HG03159 (cell line): ENCODE data around the gene AEBP2.
A peak's percentile ranks its signal among the peaks of the same experiment; 100 is the strongest.
"Not testable (repeated sequence)": the region's sequence is repeated elsewhere in the genome, so short reads cannot be mapped to it uniquely, and the experiment has no call there.

Source experiments
- ATAC-seq: cut with Tn5 transposase; IDR thresholded peaks from one replicate; pipeline ENCODE4 v1.9.1; 2021; ENCODE audit warnings: mild to moderate bottlenecking, moderate library complexity; ENCODE audit not compliant: unreplicated experiment

The AEBP2 gene

DNA sequence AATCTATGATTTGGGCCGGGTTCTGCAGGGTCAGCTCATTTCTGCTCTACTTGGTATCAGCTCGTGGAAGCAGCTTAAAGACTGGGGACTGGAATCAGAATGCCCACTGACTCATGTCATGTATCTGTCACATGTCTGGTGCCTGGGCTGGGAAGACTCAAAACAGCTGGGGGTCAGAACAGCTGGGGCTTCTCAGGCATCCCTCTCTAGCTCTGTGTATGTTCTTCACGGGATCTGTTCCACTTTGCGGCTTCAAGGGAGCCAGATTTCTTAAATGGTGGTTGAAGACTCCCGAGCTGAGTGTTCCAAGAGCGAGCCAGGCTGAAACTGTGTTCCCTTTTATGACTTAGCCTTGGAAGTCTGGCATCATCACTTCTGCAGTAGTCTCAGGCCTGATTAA lies 11.9 kb downstream of the AEBP2 start:
- ATAC-seq, result no peak

DNA sequence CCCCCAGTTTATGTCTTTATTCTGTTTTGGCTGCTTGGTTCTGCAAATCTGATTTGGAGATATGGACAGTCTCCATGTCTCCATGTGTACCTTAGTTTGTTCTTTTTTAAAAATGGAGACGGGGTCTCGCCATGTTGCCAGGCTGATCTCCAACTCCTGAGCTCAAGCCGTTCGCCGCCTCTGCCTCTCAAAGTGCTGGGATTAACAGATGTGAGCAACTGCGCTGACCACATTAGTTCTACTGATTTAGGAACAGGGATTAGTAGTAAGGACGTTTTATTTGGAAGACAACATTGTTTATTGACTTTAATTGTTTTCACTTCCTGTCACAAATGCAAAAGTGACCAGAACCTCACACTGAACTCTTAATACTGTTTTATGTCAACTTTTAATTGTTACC lies 14.7 kb downstream of the AEBP2 start:
- no peak for ATAC-seq

DNA sequence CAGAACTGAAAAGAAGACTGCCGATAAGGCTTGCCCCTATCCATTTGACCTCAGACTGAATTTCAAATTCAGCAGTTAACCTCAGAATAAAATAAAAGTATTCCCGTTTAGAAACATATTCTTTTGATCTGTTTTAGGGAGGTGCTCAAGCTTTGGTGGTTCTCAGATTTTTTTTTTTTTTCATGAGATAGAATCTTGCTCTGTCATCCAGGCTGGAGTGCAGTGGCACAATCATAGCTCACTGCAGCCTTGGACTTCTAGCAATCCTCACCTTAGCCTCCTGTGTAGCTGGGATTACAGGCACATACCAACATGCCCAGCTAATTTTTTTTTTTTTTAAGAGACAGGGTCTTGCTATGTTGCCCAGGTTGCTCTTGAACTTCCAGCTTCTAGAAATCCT lies 15.5 kb downstream of the AEBP2 start:
- ATAC-seq, result no peak

DNA sequence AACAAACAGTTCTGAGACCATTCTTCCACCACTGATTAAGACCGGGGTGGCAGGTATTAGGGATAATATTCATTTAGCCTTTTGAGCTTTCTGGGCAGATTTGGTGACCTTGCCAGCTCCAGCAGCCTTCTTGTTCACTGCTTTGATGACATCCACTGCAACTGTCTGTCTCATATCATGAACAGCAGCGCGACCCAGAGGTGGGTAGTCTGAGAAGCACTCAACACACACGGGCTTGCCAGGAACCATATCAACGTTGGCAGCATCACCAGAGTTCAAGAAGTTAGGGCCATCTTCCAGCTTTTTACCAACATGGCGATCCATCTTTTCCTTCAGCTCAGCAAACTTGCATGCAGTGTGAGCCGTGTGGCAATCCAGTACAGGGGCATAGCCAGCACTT lies 16.9 kb downstream of the AEBP2 start:
- no peak for ATAC-seq

DNA sequence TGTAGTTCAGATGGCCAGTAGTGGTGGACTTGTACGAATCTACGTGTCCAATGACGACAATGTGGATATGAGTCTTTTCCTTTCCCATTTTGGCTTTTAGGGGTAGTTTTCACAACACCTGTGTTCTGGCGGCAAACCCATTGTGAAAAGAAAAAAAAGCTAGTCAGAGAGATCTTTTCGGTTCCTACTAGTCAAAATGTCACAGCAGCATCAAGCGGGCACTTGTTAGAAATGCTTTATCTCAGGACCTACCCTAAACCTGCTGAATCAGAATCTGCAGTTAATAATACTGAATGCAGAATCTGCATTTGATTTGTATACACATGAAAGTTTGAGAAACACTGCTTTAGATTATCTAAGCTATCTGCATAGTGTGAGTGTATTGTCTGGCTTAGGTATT lies 18.3 kb downstream of the AEBP2 start:
- ATAC-seq, result no peak

DNA sequence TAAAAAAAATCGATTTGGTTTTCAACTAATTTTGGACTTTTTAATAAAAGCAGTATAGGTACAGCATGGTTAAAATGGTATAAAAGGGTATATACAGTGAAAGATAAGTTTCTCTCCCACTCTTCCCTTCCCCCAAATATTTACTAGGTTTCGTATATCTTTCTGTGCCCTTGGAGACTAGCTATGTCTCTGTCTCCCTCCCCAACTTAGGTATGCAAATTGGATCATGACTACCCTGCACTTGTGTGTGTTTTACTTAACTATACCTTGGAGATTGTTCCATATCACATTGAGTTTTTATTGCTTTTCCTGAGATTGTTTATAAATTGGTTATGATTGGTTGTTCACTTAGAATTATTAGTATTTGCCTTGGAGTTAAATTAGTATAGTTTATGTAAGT lies 19.4 kb downstream of the AEBP2 start:
- peak; percentile 48 for ATAC-seq

DNA sequence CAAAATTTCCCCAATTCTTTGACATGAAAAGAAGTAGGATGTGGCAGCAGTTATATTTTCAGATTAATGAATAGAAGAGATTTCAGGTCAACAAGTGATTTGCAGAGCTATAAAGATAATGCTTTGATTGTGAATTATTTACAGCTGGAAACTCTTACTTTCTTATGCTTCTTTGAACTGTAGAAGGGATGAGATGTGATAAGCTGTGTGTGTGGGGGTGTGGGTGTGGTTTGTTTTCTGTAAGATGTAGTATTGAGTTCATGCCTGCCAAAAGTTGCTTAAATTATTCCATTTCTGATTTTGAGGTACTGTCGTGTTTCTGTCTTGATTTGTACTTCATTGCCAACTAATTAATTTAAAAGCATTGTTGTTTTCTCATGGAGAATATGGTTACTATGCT lies 22.7 kb downstream of the AEBP2 start:
- no peak for ATAC-seq

DNA sequence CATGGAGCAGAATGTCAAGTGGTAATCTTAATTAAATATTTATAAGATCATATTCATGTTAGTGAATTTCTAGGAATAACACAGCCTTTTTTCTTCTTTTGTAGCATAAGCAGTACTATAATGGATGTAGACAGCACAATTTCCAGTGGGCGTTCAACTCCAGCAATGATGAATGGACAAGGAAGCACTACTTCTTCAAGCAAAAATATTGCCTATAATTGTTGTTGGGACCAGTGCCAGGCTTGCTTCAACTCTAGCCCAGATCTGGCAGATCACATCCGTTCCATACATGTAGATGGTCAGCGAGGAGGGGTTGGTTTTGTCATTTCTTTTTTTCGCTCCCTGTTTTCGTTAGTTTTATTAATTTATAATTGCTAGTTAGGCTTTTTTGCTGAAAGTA lies 23.1 kb downstream of the AEBP2 start:
- no peak for ATAC-seq

DNA sequence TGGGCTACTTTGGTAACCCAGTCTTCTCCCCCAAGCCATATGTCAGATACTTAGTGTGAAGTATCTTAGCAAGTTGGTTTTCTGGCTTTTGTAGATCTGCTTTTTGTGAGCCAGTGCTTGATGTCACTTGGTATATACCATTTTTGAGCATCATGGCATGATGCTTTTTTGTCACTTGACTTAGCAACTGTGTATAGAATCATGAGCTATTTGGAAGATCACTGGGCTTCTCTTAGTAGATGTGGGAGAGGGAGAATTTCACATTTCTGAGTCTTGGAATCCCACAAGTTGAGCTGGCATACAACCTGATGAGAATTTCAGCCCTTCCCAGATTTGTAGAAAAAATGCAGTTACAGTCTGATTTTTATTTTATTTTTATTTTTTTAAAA lies 24.9 kb downstream of the AEBP2 start:
- no peak for ATAC-seq

DNA sequence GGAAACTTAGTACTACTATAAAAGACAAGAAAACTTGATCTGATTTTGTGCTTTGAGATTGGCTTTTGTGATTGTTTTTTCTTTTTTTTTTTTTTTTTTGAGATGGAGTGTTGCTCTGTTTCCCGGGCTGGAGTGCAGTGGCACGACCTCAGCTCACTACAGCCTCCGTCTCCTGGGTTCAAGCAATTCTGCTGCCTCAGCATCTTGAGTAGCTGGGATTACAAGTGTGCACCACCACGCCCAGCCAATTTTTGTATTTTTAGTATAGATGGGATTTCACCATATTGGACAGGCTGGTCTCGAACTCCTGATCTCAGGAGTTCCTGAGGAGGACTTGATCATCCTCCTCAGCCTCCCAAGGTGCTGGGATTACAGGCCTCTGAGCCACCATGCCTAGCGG lies 26.4 kb downstream of the AEBP2 start:
- ATAC-seq, result no peak

DNA sequence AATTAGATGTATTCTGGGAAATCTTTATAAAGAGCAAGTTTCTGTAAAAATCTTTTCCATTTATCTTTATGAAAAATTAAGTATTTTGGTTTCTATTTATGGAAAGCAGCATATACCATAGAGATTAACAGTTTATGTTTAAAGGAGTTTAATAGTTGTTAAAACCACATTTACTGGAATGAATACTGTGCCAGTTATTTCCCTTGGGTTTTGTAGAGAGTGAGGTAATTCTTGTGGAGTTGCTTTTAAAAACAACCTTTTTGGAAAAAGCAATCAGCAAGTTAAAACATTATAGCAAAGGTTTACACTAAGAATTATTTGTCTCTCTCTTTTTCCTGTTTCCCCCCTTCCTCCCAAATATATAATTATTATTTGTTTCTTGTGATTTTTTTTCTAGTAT lies 34.9 kb downstream of the AEBP2 start:
- no peak for ATAC-seq

DNA sequence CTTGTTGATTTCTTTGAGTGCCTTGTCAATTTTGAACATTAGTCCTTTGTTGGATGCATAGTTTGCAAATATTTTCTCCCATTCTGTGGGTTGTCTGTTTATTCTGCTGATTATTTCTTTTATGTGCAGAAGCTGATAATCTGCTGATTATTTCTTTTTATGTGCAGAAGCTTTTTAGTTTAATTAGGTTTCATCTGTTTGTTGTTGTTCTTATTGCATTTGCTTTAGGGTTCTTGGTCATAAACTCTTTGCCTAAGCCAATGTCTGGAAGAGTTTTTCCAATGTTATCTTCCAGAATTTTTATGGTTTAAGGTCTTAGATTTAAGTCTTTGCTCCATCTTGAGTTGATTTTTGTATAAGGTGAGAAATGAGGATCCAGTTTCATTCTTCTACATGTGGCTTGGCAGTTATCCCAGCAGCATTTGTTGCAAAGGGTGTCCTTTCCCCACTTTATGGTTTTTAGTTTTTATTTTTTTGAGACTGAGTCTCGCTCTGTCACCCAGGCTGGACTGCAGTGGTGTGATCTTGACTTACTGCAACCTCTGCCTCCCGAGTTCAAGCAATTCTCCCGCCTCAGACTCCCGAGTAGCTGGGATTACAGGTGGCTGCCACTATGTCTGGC lies 36.7 kb downstream of the AEBP2 start:
- ATAC-seq, result not testable (repeated sequence)

DNA sequence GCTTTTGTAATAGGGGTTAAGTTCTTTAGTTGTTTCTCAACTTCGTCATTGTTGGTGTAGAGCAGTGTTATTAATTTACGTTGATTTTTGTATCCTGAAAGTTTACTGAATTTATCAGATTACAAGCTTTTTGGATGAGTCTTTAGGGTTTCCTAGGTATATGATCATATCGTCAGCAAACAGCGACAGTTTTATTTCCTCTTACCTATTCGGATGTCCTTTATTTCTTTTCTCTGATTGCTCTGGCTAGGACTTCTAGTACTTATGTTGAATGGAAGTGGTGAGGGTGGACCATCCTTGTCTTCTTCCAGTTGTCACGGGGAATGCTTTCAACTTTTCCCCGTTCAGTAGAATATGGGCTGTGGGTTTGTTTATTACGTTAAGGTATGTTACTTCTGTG lies 37.8 kb downstream of the AEBP2 start:
- ATAC-seq, result no peak

DNA sequence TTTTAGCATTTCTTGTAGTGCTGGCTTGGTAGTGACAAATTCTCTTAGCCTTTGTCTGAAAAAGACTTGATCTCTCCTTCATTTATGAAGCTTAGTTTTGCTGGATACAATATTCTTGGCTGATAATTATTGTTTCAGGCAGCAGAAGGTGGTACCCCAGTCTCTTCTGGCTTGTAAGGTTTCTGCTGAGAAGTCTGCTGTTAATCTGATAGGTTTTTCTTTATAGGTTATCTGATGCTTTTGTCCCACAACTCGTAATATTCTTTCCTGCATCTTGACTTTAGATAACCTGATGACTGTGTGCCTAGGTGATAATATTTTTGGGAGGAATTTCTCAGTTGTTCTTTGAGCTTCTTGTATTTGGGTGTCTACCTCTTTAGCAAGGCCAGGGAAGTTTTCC lies 41.2 kb downstream of the AEBP2 start:
- ATAC-seq, result no peak

DNA sequence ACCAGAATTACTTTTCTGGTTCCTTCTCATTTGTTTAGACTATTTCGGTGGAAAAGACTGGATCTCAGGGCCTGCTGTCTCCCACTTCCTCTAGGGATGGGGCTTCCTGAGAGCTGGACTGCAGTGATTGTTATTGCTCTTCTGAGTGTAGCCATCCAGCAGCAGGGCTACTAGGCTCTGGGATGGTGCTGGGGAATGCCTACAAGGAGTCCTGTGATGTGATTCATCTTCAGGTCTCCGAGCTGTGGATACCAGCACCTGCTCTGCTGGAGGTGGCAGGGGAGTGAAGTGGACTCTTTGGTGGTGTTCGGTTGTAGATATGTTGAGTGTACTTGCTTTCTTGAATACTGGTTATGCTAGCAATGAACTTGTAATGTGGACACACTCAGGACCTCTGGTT lies 42.7 kb downstream of the AEBP2 start:
- ATAC-seq, result no peak

DNA sequence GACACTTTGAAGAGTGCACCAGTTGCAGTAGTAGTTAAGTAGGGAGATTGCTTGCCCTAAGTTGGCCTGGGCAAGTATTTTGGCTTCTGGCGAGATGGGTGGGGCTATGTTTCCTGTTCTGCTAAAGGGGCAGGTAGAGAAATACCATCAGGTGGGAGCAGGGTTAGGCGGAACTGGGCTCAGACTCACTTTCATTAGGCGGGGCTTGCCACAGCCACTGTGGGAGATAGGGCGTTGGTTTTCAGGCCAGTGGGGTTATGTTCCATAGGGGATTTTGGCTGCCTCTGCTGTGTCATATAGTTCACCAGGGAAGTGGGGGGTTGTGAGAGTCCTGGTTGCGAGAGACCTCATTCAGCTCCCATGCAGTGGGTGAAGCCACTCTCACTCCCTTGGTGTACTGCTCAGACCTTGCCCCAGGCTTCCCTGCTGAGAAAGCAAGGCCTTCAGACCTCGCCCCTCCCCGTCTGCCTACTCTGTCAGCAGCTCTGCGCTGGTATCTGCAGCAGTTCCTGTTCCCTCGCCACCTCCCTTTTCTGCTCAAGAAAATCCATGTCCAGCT lies 43.3 kb downstream of the AEBP2 start:
- ATAC-seq, result peak; percentile 77

DNA sequence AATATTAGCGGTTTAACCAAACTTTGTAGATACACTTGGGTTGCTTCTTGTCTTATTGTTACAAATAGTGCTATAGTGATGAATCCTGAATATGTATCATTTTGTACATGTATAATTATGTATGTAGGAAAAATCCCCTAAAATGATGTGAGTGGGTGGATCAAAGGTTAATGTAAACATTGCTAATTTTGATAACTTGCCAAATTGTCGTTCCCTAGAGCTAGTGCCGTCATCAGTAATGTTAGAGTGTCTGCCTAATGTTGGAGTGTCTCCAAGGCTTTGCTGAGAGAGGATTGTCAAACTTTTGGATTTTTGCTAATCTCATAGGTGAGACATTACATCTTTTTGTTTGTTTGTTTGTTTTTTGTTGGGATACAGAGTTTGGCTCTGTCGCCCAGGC lies 44.4 kb downstream of the AEBP2 start:
- no peak for ATAC-seq

DNA sequence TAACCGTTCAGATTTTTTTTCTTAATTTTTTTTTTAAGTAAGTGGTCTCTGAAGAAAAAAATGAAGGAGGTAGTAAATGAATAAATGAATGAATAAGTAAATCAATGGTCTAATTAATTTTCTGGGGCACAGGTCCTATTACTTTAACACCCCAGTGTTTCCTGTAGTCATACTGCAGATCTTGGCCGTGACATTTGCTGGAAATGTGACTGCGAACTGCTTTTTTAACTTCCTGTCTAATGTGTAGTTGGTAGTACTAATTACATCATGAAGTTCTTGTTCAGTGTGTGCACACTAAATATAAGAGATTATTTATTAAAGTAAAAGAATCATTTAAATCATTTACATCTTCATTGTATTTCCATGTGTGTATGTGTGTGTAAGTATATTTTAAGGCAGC lies 45.4 kb downstream of the AEBP2 start:
- no peak for ATAC-seq

DNA sequence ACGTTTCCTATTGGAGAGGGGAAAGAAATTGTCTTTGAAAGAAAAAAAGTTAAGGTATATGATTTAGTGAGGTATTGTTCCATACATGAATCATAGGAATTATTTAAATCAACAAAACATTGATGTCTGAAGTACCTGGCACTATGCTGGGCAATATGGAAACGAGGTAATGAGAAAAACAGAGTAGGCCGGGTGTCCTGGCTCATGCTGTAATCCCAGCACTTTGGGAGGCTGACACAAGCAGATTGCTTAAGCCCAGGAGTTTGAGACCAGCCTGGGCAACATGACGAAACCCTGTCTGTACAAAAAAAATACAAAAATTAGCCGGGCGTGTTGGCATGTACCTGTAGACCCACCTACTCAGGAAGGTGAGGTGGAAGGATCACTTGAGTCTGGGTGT lies 45.9 kb downstream of the AEBP2 start:
- ATAC-seq, result no peak

DNA sequence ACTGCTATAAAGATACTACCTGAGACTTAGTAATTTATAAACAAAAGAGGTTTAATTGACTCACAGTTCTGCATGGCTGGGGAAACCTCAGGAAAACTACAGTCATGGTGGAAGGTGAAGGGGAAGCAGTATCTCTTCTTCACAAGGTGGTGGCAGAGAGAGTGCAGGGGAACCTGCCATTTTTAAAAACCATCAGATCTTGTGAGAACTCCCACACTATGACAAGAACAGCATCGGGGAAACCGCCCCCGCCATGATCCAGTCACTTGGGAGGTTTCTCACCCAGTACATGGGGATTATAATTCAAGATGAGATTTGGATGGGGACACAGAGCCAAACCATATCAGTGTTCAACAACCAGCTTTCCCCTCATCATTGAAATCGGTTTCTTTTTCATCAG lies 49.9 kb downstream of the AEBP2 start:
- no peak for ATAC-seq

DNA sequence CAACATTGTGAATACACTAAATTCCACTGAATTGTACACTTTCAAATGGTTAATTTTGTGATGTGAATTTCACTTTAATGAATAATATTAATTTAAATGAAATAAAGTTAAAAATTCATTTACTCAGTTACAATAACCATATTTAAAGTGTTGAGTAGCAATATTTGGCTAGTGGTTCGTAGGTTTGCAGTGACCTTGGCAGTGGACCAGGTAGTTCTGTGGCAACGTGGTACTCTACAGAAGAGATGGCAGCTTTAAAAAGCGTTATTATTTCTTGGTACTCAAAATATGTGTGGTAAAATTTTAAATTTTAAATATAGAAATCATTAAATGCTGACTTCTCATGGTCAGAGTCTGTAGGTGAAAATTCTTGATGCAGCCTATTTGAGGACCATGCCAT lies 51.6 kb downstream of the AEBP2 start:
- ATAC-seq, result no peak

DNA sequence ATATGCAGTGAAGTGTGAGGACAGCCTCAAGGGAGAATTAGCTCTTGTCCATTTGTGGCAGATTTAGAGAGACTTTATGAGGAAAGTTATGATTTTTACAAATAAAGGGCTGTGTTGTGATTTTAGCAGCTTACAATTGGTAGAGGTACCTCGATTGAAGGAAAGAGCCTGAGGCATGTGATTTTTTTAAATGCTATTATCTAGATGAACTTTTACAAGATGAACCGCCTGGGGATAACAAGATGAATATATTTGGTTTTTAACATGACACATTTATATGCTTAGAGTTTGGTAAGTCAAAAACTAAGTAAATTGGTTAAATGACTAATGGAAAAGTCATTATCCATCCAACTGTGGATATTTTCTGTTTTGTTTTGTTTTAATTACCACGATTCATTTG lies 52.6 kb downstream of the AEBP2 start:
- ATAC-seq, result no peak

DNA sequence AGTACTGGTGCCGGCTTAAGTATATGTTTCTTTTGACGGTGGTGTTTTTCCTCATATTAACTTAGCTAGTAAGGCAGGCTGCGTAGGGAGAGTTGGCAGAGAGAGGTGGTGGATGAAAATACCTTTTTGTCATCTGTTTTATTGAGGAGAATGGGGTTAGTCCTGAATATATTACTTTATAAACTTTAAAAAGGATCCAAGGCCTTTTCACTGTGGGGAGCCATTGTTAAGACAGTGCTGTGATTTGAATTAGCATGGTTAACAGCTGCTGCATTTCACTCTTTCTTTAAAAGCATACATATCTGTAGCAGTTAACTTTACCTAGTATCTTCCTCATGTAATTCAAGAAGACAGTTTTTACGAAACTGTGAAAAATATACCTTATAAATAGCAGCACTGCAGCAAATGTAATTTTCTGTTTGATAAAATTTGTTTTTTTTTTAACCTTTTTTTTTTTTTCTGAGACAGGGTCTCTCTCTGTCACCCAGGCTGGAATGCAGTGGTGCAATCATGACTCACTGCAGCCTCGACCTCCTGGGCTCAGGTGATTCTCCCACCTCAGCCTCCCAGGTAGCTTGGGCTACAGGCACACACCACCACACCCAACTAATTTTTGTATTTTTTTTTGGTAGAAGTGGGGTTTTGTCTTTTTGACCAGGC lies 57.1 kb downstream of the AEBP2 start:
- ATAC-seq, result no peak
